AG04449 (cell line): Measurements from ENCODE around the gene ARHGAP32.

Source experiments
- CTCF ChIA-PET: fragments of 350-600 bp; formaldehyde crosslinking; extraction: SDS; loops from one replicate; lab custom pipeline; 2021; ENCODE audit warnings: antibody characterized with exemption; lab: Yijun Ruan, JAX
- POLR2A ChIA-PET: fragments of 400-600, 350-600 bp; formaldehyde crosslinking; extraction: SDS; loops from one replicate; lab custom pipeline; 2020; ENCODE audit warnings: antibody characterized with exemption, inconsistent platforms; lab: Yijun Ruan, JAX
- DNase-seq: peaks from one replicate; pipeline ENCODE4 v3.0.0-alpha.2; 2010; ENCODE audit warnings: low read depth, low spot score
- H3K4me3 ChIP-seq: 2 replicates; pipeline ENCODE4 v1.5.1; 2011; ENCODE audit warnings: low read depth, mild to moderate bottlenecking, control low read depth, low read length
- TF ChIP-seq, protein P1 (sequence below): IDR thresholded peaks from one replicate; pipeline ENCODE4 v1.5.1; 2011; ENCODE audit warnings: mild to moderate bottlenecking, moderate library complexity, low read length, control low read depth, inconsistent platforms; ENCODE audit not compliant: insufficient read depth; ENCODE audit errors: missing control alignments

Gene ARHGAP32

DNA sequence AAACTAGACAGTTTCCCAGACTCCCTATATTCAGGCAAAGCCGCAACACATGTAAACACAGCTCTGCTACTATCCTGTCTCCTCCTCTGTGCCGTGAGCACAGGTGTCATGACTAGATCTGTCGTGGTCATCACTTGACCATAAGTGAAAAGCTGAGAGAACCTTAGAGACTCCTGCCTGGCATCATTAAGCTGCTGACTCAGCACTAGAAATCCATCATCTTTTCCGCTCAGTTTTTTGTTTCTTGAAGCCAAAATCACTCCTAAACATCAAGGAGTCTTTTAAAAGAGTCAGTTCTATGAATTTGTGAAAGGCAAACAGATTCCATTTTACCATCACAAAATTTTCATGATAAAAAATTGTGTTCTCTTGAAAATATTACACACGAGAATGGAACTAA, 147.0 kb downstream of the ARHGAP32 start:
- TF ChIP-seq, protein P1, sequence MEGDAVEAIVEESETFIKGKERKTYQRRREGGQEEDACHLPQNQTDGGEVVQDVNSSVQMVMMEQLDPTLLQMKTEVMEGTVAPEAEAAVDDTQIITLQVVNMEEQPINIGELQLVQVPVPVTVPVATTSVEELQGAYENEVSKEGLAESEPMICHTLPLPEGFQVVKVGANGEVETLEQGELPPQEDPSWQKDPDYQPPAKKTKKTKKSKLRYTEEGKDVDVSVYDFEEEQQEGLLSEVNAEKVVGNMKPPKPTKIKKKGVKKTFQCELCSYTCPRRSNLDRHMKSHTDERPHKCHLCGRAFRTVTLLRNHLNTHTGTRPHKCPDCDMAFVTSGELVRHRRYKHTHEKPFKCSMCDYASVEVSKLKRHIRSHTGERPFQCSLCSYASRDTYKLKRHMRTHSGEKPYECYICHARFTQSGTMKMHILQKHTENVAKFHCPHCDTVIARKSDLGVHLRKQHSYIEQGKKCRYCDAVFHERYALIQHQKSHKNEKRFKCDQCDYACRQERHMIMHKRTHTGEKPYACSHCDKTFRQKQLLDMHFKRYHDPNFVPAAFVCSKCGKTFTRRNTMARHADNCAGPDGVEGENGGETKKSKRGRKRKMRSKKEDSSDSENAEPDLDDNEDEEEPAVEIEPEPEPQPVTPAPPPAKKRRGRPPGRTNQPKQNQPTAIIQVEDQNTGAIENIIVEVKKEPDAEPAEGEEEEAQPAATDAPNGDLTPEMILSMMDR, result no peak
- H3K4me3 ChIP-seq, result no peak overlapping the region
- ChIA-PET POLR2A (no interaction called here), CTCF (interaction anchor here (0.7 kb wide), 1 partner anchor 39 kb away, joined by 3 read pairs; no protein-coding TSS in a partner anchor)
- no peak for DNase-seq

DNA sequence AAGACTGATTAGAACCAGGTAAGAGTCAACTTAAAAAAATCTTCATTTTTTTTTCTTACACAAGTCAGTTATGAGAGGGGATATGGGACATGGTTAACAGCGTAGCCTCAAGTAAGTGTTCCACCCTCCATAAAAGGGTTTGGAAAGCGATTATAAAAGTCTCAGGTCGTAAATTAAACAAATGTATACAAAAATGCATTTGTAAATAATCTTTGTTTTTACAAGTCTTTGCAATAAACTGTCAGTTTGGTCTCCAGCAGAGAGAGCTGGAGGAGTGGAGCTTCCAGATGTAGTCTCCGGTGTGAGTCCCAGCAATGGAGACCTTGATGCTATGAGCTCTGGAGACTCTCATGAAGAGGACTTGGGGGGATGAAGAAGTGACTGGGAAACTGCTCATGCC, 149.6 kb downstream of the ARHGAP32 start:
- ChIA-PET CTCF (no interaction called here), POLR2A (no interaction called here)
- TF ChIP-seq, protein P1, result no peak
- no peak for DNase-seq
- no peak overlapping the region for H3K4me3 ChIP-seq

DNA sequence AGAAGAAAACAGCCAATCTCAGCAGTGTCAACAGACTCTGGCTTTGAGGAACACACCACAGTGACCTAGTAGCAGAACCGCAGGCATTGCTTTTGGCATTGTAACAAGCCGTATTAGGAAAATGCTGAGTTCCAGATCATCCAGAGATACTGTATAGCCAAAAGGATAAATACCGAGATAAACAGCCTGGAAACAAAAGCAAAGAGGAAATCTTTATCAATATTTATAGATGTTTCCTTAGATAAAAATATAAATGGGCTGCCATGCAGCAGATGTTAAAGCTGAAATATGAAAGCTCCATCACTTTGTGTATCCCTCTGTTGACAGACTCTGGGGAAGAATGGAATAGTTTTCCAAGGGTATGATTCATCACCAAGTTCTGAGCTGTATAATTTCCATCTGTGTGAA, 150.5 kb downstream of the ARHGAP32 start:
- H3K4me3 ChIP-seq, result no peak overlapping the region
- DNase-seq, result no peak
- POLR2A ChIA-PET, result no interaction called here
- CTCF ChIA-PET, result no interaction called here
- TF ChIP-seq, protein P1, result no peak

DNA sequence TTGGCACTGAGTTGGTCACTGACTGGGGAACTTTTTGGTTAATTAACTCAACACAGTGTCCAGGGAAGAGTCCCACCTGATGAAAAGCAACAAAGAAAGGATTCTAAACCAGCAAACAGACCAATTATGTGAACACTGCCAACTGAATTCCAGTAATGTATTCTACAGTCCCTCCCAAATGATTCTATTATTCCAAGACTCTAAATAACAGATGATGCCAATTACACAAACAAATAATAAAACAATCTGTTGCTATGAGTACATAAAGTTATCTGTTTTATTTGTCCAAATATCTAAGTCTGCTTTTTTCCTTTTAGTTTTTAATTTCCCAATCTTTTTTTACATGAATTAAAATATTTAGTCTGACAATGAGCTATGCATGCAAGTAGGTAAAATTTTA, 151.2 kb downstream of the ARHGAP32 start:
- TF ChIP-seq, protein P1, result no peak
- no peak for DNase-seq
- H3K4me3 ChIP-seq, result no peak overlapping the region
- CTCF ChIA-PET, result no interaction called here
- POLR2A ChIA-PET, result no interaction called here

DNA sequence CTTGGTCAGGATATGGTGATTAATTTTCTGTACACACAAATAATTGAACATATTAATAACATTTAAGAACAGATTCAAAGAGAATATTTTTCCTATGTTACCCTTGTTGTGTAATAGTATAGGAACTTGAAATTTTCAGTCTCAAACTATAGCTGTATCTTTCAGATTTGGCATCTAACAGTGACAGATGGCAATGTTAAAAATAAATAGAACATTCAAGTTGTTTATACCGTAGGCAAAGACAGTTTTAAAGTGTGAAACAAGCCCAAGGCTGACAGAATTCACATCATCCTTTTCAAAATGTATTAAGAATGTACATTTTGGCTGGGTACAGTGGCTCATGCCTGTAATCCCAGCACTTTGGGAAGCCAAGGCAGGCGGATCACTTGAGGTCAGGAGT, 156.9 kb downstream of the ARHGAP32 start:
- ChIA-PET POLR2A (no interaction called here), CTCF (interaction anchor here (0.6 kb wide), 1 partner anchor 9 kb away, joined by 3 read pairs; no protein-coding TSS in a partner anchor)
- TF ChIP-seq, protein P1, result no peak
- no peak for DNase-seq
- no peak overlapping the region for H3K4me3 ChIP-seq

DNA sequence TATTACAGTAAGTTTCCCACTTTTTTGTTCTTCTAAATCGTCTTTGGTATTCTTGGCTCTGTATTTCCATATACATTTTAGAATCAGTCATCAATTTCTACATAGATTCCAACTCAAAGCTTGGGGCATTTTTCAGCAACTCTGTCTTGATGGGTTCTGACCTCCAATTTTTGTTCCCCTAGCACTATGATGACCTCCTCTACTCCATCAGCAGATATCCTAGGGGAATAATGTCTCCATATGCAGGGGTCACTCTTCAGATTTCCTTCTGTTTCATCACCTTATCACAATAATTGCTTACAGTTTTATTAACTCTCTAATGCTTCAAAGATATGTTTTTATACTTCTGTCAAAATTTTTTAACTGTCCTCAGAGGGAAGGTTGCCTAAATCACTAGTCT, 158.1 kb downstream of the ARHGAP32 start:
- H3K4me3 ChIP-seq, result no peak overlapping the region
- TF ChIP-seq, protein P1, result no peak
- DNase-seq, result no peak
- CTCF ChIA-PET, result no interaction called here
- POLR2A ChIA-PET, result no interaction called here
